Skeletal muscle cell (primary cell): Measurements from ENCODE around the gene CASKIN2.
"Not testable (repeated sequence)": the region's sequence is repeated elsewhere in the genome, so short reads cannot be mapped to it uniquely, and the experiment has no call there.

Source experiments
- DNase-seq: peaks from one replicate; pipeline ENCODE4 v3.0.0-alpha.2; 2010; ENCODE audit warnings: low read depth
- H3K4me3 ChIP-seq: 2 replicates; pipeline ENCODE4 v1.5.1; 2011; ENCODE audit warnings: low read depth, mild to moderate bottlenecking, control low read depth, low read length, moderate library complexity

CASKIN2 gene

DNA sequence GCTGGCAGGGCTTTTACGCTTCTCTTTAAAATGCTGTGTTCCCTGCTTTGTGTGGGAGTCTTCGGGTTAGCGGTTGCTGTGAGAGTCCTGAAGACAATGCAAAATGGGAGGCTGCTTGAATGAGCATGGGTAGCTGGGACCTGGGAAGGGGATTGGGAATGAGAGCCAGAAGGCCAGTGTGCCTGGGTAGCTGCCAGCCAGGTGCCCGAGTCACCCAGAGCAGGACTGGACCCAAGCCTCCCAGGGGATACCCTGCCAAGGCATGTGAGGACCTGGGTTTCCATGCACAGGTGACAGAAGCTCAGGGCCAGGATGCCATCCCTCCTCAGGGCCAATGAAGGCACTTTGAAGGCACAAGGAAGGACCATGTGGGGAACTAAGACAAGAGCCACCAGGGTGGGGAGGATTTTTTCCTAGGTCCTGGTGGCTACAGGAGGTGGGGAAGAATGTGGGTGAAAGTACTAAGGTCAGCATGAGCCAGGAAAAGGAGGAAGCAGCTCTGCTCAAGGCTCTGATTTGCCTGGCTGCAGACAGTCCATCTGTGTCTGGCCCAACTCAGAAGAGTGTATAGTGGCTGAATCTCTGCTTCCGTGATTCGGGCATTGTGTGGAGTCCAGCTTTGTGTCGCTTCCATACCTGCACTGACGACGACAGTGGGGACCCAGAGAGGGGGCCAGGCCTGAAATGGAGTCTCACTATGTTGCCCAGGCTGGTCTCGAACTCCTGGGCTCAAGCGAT is 38.4 kb downstream of the CASKIN2 start:
- no peak for DNase-seq
- no peak overlapping the region for H3K4me3 ChIP-seq

DNA sequence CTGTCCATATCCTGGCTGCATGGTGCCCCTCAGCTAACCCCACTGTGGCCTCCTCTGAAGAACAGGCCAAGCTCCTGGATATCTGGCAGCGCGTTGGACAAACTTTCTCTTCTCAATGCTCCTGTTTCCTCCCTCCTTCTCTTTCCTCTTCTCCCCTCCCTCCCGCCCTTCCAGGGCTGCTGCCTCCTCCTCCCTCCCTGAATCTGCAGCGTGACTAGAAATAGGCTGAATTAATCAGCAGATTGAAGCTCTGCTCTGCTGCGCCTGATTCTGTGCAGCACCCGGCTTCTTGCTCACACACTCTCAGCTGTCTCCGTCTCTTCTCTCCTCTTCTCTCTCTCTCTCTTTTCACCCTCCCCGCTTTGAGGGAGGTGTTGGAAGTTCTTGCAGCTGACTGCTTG is 39.1 kb downstream of the CASKIN2 start:
- DNase-seq, result no peak
- H3K4me3 ChIP-seq, result no peak overlapping the region

DNA sequence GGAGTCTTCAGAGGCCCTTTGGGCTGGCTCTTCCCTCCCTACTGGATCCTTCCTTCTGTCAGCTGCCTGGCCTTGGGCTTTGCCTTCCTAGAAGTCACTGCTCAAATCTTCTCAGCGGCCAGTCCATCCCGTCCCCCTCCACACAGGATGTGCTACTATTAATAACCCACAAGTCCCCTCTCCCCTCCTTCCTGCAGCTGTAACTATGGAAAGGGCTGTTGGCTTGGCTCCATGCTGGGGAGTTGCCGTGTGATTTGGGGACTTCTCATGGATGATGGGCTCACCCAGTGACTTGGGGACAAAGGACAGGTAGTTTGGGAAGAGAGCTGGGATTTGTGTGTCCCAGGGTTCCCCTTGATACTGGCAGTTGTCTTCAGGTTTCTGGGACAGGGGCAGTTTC is 39.5 kb downstream of the CASKIN2 start:
- DNase-seq, result no peak
- no peak overlapping the region for H3K4me3 ChIP-seq

DNA sequence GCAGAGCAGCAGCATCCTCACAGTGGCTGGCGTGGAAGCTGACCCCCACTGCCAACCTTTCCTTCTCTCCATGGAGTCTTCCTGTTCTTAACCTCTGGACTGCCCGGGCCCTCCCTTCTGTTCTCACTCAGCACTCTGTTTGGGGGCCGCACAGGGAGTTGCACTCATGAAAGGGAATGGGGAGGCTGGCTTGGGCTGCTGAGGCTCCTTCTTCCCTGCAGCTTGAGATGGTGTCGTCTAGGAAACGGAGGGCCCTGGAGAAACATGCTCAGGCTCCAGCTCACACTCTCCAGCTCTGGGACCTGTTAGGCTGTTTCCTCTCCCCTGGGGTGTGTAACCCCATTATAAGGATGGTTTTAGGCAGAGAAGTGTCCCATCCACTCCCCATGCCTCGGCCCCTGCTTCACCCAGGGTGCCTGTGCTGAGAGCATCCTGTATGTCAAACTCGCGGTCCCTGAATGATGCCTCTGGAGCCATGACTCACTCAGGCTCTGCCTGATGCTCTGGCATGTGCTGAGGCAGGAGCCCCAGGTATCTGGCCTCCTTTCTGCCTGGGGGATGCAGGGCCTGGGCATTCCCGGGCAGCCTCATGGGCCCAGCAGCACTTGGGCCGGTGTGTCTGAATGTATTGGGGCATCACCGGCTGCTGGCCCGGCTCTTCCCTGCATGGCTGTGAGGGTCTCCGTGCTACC is 40.0 kb downstream of the CASKIN2 start:
- no peak overlapping the region for H3K4me3 ChIP-seq
- DNase-seq, result no peak

DNA sequence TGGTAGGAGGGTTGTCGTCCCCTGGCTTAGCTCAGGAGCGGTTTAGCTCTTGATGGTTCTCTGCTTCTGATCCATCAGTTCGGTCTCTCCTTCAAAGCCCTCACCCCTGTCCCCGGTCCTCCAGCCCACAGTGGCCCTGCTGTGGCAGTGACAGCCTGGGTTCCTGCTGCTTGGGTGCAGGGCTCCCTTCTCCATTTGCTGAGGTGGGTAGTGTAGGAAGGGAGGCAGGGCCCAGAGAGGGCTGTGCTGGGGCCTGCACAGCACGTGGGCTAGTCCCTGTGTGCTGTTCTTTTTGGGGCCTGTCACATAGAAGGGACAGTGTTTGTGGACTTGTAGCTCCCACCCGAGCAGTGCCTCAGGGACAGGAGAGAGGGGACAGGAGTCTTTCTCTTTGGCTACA is 40.6 kb downstream of the CASKIN2 start:
- no peak overlapping the region for H3K4me3 ChIP-seq
- DNase-seq, result no peak

DNA sequence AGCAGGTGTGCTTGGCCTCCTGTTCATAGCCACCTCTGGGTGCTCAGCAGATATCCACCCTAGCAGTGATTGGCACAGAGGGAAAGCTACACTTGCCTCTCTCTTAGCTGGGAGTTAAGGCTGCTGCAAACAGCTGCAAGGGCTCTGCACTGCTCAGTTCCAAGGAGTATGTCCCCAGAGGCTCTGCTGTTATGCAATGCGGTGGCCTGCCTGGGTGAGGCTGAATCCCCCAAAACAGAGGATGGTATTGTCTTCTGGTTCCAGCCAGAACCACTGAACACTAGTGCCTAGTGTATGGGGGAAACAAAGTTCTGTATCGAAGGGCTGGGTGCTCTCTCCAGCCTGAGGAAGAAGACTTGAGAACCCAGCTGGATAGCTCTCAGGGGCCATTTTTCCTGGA is 42.1 kb downstream of the CASKIN2 start:
- H3K4me3 ChIP-seq, result no peak overlapping the region
- no peak for DNase-seq

DNA sequence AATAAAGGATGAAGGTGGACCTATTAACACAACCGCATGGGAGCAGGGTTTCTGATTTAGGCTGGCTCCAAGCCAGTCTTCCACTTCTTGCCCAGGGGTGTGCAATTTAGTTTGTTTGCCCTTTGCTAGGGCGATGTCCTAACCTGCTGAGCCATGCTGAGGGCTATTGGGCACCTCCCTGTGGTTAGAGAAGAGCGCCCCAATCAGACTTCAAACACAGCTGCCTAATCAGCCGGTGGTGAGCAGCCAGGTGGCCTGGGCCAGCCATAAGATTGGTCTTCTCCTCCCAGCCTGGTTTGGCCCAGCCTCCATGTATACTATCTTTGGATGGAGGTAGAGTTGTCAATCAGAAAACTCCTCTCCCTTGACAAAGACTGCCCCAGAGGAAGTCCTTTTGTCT is 43.2 kb downstream of the CASKIN2 start:
- no peak for DNase-seq
- H3K4me3 ChIP-seq, result no peak overlapping the region

DNA sequence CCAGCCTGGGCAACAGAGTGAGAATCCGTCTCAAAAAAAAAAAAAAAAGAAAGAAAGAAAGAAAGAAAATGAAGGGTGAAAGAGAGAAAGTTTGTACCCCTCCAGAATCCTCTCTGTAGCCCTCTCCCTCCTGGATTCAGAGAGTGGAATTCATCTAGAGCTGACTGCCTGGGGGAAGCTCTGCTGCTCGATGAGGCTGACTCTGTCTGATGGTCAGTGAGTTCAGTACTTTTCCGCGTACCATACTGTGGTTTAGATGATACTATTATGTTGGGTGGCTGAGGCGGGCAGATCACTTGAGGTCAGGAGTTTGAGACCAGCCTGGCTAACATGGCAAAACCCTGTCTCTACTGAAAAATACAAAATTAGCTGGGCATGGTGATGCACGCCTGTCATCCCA is 44.1 kb downstream of the CASKIN2 start:
- DNase-seq, result no peak
- H3K4me3 ChIP-seq, result no peak overlapping the region

DNA sequence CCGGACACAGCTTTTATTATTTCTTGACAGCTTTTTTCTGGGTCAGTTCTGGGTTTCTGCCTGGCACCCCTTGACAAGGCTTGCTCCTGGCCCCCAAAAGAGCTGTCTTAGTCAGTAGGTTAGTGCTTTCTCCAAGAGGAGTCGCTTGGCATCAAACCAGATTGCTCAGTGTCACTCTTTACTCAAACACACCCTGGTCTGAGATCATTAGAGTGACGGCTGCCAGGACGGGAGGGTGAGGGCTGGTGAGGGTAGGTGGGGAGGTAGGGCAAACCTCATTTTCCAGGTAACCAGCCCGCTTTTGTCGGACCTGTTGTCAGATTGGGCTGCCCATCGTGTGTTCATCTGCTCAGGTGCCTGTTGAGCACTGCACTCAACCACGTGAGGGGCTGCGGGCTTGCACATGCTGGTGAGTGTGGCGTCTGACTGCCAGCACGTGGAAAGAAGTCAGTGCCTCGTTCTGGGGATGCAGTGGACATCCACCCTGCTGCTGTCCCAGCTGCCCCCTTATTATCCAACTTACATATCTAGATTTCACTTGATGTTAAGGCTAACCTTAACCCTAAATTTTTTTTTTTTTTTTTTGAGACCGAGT is 46.5 kb downstream of the CASKIN2 start:
- no peak for DNase-seq
- H3K4me3 ChIP-seq, result no peak overlapping the region

DNA sequence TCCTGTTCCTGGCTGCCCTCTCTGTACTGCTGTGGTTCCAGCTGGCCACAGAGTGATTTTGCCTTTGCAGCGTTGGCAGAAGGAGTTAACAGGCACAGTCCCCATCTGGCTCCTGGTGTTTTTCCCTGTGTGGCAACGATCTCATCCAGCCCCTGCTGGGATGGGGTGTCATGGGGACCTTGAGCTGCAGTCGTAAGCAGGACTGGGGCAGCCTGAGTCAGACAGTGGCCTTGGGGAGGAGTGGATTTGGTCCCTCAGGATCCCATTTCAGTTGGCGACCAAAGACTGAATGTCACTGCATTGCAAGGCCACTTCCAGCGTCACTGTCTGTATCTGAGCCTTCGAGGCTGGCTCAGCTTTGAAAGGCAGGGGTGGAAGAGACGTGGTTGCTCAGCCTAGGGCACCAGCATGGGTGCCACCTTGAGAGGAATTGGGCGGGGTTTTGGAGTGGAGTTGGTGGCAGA is 47.0 kb downstream of the CASKIN2 start:
- H3K4me3 ChIP-seq, result no peak overlapping the region
- DNase-seq, result no peak

DNA sequence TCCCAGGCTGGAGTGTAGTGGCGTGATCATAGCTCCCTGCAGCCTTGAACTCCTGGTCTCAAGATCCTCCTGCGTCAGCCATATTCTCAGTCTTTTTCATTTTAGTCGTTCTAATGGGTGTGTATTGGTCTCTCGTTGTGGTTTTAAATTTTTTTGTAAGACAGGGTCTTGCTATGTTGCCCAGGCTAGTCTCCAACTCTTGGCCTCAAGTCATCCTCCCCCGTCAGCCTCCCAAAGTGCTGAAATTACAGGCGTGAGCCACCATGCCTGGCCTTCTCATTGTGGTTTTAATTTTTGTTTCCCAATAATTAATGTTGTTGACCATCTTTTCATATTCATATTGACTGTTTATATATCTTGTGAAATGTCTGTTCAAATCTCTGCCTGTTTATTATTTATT is 50.3 kb downstream of the CASKIN2 start:
- DNase-seq, result no peak
- H3K4me3 ChIP-seq, result no peak overlapping the region

DNA sequence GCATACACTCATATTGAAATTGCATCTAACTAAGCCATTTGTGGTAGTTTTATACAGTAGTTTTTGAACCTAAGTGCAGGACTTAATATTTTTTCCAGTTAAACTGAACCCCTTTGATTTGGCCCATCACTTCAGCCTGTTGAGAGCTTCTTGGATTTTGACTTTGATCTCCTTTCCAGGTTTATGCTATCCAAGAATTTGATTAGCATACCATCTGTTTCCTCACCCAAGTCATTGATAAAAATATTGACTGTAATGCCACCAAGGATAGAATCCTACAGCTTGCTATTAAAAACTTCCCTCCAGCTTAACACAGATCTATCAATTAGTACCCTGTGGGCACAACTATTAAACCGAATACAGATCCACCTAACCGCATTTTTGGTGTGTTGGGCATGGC is 51.7 kb downstream of the CASKIN2 start:
- no peak overlapping the region for H3K4me3 ChIP-seq
- DNase-seq, result no peak

DNA sequence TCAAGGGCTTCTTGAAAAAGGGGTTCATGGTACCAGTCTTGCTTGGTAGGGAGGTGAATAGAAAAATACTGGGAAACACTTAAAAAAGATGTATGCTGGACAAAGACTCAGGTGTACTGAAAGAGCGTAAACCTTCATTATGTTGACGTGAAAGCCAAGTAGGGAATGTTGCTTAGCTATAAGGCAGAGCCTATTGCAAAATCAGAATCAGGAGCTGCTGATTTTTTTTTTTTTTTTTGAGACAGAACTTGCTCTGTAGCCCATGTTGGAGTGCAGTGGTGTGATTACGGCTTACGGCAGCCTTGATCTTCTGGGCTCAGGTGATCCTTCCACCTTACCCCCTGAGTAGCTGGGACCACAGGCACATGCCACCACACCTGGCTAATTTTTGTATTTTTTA is 55.0 kb downstream of the CASKIN2 start:
- DNase-seq, result no peak
- no peak overlapping the region for H3K4me3 ChIP-seq

DNA sequence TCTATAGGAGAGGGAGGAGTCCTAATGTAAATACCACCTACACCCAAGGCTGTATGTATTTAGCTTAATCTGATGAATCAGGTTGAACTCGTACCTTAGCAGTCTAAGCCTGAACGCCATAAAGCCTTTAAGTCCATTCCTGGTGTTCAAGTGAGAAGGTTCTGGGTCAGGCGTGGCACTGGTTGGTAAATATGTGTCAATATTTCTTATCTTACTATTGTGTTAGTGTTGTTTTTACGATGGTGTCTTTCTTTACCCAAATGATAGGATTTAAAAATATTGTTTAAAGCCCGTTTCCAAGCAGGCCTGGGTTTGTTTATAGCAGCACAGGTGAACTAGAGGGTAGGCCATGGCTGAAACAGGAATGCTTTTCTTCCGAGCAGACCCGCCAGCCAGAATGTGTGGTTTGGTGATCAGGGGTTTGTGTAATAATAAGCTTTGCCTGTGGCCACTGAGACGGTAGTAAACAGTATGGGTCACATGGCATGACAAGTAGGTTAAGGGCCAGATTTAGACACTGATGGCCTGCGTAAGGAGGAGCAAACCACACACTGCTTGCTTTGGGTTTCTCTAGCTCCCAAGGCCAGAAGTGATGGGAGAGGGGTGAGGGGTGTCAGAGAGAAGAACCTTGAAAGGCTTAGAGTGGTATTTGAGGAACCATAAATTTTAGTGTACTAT is 55.6 kb downstream of the CASKIN2 start:
- no peak for DNase-seq
- no peak overlapping the region for H3K4me3 ChIP-seq

DNA sequence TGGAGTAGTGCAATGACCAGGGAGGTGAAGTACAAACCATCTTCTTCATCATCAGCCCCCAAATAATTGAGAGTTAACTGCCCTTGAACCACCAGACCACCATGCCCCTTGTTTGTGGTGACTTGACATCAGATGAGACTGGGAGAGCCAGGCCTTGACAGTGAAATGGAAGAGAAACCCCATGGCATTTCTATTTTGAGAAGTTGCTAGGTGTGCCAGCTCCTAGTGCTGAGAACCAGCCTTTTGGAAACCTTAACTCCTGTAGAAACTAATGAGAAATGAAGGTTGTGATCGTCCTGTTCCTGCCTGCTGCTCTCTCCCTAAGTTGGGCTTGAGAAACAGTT is 56.1 kb downstream of the CASKIN2 start:
- no peak overlapping the region for H3K4me3 ChIP-seq
- no peak for DNase-seq

DNA sequence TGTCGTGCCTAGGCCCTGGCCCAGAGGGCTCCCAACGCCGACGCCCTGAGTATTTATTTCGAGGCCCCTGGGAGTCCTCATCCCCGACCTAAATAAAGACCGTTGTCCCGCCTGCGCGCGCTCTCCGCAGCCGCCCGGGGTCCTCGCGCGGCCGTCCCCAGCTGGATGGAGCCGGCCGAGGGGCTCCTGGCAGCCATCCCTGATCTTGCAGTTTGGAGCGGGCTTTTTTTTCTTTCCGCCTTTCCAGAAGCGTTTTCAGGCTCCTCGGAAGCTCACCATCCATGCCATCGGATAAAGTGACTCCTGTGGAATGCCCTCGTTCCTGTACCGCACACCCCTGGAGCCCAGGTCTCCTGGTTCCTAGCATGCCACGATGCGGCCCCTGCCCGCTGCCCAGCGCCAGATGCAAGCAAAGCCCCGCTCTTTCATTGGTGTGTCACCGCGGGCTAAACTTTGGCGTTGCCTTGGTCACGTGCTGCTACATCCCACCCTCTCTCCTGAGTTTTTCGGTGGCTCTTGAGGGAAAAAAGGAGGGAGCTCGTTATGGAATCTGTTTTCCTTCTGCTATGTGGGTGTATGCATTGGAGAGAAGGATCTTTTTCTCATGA is 58.2 kb downstream of the CASKIN2 start:
- no peak for DNase-seq
- peak overlapping the region; percentile 93 for H3K4me3 ChIP-seq

DNA sequence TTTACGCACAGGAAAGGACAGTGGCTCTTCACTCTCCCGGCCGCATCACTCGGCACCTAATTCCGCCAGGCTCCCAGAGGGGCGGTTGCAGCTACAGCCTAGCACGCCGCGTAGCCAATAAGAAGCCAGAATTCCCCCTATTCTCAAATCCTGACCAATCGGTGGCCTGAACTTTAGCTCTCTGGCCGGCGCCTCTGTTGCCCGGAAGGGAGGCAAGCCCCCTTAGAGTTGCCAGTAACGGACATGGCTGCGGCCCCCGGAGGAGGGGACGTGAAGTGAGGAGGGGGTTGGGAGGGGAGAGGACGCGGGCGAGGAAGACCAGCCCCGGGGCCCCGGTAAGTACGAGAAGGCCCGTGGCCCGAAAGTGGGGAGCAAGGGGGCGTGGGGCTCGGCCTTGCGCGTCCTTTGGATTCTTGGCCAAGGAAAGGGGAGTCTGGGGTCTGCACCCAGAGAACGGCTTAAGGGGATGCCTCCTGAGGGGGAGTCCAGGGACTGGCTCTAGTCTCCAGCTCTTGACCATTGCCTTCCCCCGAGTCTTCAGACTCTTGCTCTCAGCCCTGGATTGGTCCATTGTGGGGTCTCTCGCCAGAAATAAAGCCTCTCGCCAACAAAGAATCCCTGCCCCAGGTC is 58.8 kb downstream of the CASKIN2 start, which contains the start of gene TMEM94:
Gene TMEM94, plus strand, starts transcription at position 219 of the 630 bp plus-strand sequence. CDS start 15,271 bp downstream, outside the sequence.
- peak; percentile 90 for DNase-seq
- H3K4me3 ChIP-seq, result peak within 1 kb of the TSS; percentile 93

DNA sequence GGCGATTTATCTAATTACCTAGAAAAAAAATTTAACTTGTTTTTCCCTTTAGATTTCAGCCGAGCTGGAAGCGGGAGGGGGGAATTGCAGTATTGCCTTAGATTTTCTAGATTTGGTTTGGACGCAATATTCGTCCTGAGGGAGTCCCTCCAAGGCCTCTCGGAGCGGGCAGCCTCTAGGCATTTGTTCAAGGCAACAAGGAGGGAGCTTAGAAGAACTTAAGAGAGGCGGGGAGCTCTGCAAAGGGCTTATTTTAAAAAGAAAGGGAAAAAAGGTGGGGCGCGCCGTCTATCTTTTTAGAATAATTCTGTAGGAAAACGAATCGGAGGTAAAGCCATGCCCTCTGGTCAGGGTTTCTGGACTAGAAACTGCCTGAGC is 59.3 kb downstream of the CASKIN2 start:
- H3K4me3 ChIP-seq, result peak overlapping the region; percentile 93
- no peak for DNase-seq

DNA sequence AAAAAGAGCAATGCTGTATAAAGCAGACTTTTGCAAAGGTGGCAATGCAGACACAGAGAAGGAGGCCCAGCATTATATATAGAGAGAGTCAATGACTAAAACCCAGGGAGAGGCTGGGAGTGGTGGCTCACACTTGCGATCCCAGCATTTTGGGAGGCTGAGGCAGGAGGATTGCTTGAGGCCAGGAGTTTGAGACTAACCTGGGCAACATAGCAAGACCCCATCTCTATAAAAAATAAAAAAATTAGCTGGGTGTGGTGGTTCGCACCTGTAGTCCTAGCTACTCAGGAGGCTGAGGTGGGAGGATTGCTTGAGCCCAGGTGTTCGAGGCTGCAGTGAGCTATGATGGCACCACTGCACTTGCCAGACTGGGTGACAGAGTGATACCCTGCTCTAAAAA is 60.7 kb downstream of the CASKIN2 start:
- DNase-seq, H3K4me3 ChIP-seq: not testable (repeated sequence)
